Muscle layer of colon (tissue), 2 donors: ENCODE results near the gene TMBIM6.

Experiments
- H3K27ac ChIP-seq: one replicate; pipeline ENCODE4 v1.7.0; 2013; ENCODE audit warnings: low read depth, mild to moderate bottlenecking, low read length, moderate library complexity
- H3K27me3 ChIP-seq, 2 donors: one replicate each; pipeline ENCODE4 v1.7.0; 2013; ENCODE audit warnings: low read length in 2 of 2, mild to moderate bottlenecking in 2 of 2; ENCODE audit not compliant: insufficient read depth in 2 of 2, control insufficient read depth in 1 of 2
- H3K36me3 ChIP-seq: one replicate; pipeline ENCODE4 v1.7.0; 2013; ENCODE audit warnings: mild to moderate bottlenecking, low read length; ENCODE audit not compliant: insufficient read depth
- H3K4me1 ChIP-seq: one replicate; pipeline ENCODE4 v1.7.0; 2013; ENCODE audit warnings: mild to moderate bottlenecking, low read length; ENCODE audit not compliant: insufficient read depth
- H3K4me3 ChIP-seq, 2 donors: one replicate each; pipeline ENCODE4 v1.7.0; 2013; ENCODE audit warnings: low read length in 2 of 2, low read depth in 1 of 2, mild to moderate bottlenecking in 1 of 2, moderate library complexity in 1 of 2
- H3K9ac ChIP-seq: one replicate; pipeline ENCODE4 v1.7.0; 2013; ENCODE audit warnings: low read length
- H3K9me3 ChIP-seq: one replicate; pipeline ENCODE4 v1.7.0; 2013; ENCODE audit warnings: mild to moderate bottlenecking, low read length
- donor health status: abdominal sarcoma.
- donor health status: Adenocarcinoma of cecum.

TMBIM6 gene

GRCh38 chr12:49811136-49811535, 69.8 kb downstream of the TMBIM6 start:
- Histone ChIP-seq H3K27ac (no peak overlapping the region), H3K9me3 (no peaks in the 10 kb centered on the region), H3K4me3 (no peak overlapping the region), H3K36me3 (peaks cover 5% of the 10 kb centered on the region), H3K9ac (no peak overlapping the region), H3K4me1 (peaks cover 18% of the 10 kb centered on the region), H3K27me3 (no peaks in the 10 kb centered on the region)

GRCh38 chr12:49811961-49812401, 70.6 kb downstream of the TMBIM6 start:
- Histone ChIP-seq H3K4me1 (peaks cover 14% of the 10 kb centered on the region), H3K27ac (no peak overlapping the region), H3K36me3 (peaks cover 4% of the 10 kb centered on the region), H3K9ac (no peak overlapping the region), H3K9me3 (no peaks in the 10 kb centered on the region), H3K4me3 (no peak overlapping the region), H3K27me3 (no peaks in the 10 kb centered on the region)

- Histone ChIP-seq H3K4me3 (no peak overlapping the region), H3K27ac (no peak overlapping the region), H3K4me1 (peaks cover 14% of the 10 kb centered on the region), H3K9me3 (no peaks in the 10 kb centered on the region), H3K27me3 (no peaks in the 10 kb centered on the region), H3K36me3 (peaks cover 4% of the 10 kb centered on the region), H3K9ac (no peak overlapping the region)
Observed at GRCh38 chr12:49813131-49813530, 71.8 kb downstream of the TMBIM6 start.
